Breast epithelium (tissue), 3 donors: ENCODE measurements around the gene SMURF1.

Experiments
- CTCF ChIP-seq, 3 donors: fragments of 450-650 bp; IDR thresholded peaks; one replicate each; pipeline ENCODE4 v1.5.1; 2016 to 2017; ENCODE audit warnings: antibody characterized with exemption in 3 of 3, mild to moderate bottlenecking in 3 of 3, moderate library complexity in 3 of 3
- POLR2A ChIP-seq: fragments of 450-650 bp; IDR thresholded peaks from one replicate; pipeline ENCODE4 v1.6.1; 2016; ENCODE audit warnings: antibody characterized with exemption, mild to moderate bottlenecking, moderate library complexity
- POLR2AphosphoS5 ChIP-seq, 3 donors: sonication (generic); formaldehyde crosslinking; IDR thresholded peaks; one replicate each; pipeline ENCODE4 v1.6.1; 2017; ENCODE audit warnings: antibody characterized with exemption in 3 of 3

- no peak for TF ChIP-seq CTCF (IDR thresholded peaks at IDR 0.05)
- TF ChIP-seq POLR2AphosphoS5 (IDR thresholded peaks at IDR 0.05), result no peak
- no peak for TF ChIP-seq POLR2A
Observed at GRCh38 chr7:99165816-99166215, 21.9 kb upstream of the SMURF1 start.
